ENCODE data around the gene OGA. TPM values are rescaled to one million over a fixed set of nuclear protein-coding genes. Genes with fewer than 3 reads are reported as not detected.

The OGA gene
- total and polyA plus RNA-seq, 9 of the 15 experiments (the other 6 are each of a cell fraction or from before 2014, with no cell fraction given) = 13.5 to 73.5 (median 59.5) TPM

- no peak for TF ChIP-seq GTF2B (IDR thresholded peaks at IDR 0.05; ENCODE audit: extremely low read depth, insufficient read length)
- no peak for TF ChIP-seq STAT5A (IDR thresholded peaks at IDR 0.05; ENCODE audit: borderline replicate concordance, low read length)
- no peak for TF ChIP-seq IRF2 (CRISPR knock-in tag; IDR thresholded peaks at IDR 0.05)
- TF ChIP-seq, protein P1, sequence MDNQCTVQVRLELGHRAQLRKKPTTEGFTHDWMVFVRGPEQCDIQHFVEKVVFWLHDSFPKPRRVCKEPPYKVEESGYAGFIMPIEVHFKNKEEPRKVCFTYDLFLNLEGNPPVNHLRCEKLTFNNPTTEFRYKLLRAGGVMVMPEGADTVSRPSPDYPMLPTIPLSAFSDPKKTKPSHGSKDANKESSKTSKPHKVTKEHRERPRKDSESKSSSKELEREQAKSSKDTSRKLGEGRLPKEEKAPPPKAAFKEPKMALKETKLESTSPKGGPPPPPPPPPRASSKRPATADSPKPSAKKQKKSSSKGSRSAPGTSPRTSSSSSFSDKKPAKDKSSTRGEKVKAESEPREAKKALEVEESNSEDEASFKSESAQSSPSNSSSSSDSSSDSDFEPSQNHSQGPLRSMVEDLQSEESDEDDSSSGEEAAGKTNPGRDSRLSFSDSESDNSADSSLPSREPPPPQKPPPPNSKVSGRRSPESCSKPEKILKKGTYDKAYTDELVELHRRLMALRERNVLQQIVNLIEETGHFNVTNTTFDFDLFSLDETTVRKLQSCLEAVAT (IDR thresholded peaks at IDR 0.05) = 0 out of 4 replicates have a peak, but pooled peaks of 1 of the 2 experiments have one; percentile 26
- TF ChIP-seq LARP7 (IDR thresholded peaks at IDR 0.05) = no peak
- no peak for TF ChIP-seq MEF2A (IDR thresholded peaks at IDR 0.05; ENCODE audit: control insufficient read depth, low read depth, low read length)
- TF ChIP-seq NFATC3 (IDR thresholded peaks at IDR 0.05) = no peak
- TF ChIP-seq, protein P2, sequence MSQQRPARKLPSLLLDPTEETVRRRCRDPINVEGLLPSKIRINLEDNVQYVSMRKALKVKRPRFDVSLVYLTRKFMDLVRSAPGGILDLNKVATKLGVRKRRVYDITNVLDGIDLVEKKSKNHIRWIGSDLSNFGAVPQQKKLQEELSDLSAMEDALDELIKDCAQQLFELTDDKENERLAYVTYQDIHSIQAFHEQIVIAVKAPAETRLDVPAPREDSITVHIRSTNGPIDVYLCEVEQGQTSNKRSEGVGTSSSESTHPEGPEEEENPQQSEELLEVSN (IDR thresholded peaks at IDR 0.05; ENCODE audit: borderline replicate concordance in 1 of 2, extremely low read depth in 1 of 2, insufficient read depth in 1 of 2, insufficient read length in 1 of 2, low read depth in 1 of 2, low read length in 1 of 2, poor library complexity in 1 of 2, severe bottlenecking in 1 of 2) = no peak
- TF ChIP-seq BRD4 (IDR thresholded peaks at IDR 0.05) = no peak
- no peak for TF ChIP-seq ZBTB17 (CRISPR knock-in tag; IDR thresholded peaks at IDR 0.05)
- no peak for TF ChIP-seq TCF7 (IDR thresholded peaks at IDR 0.05; ENCODE audit: borderline replicate concordance)
- TF ChIP-seq TAF15 (IDR thresholded peaks at IDR 0.05; ENCODE audit: low read depth, low read length) = no peak
- TF ChIP-seq, protein P3, sequence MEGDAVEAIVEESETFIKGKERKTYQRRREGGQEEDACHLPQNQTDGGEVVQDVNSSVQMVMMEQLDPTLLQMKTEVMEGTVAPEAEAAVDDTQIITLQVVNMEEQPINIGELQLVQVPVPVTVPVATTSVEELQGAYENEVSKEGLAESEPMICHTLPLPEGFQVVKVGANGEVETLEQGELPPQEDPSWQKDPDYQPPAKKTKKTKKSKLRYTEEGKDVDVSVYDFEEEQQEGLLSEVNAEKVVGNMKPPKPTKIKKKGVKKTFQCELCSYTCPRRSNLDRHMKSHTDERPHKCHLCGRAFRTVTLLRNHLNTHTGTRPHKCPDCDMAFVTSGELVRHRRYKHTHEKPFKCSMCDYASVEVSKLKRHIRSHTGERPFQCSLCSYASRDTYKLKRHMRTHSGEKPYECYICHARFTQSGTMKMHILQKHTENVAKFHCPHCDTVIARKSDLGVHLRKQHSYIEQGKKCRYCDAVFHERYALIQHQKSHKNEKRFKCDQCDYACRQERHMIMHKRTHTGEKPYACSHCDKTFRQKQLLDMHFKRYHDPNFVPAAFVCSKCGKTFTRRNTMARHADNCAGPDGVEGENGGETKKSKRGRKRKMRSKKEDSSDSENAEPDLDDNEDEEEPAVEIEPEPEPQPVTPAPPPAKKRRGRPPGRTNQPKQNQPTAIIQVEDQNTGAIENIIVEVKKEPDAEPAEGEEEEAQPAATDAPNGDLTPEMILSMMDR (IDR thresholded peaks at IDR 0.05 in 2 of 3, conservative IDR thresholded peaks at IDR 0.05 in 1 of 3; ENCODE audit: insufficient read depth in 2 of 3, low read depth in 1 of 3, low read length in 3 of 3) = no peak
- TF ChIP-seq ZNF282 (CRISPR knock-in tag; IDR thresholded peaks at IDR 0.05) = no peak
- TF ChIP-seq, protein P4, sequence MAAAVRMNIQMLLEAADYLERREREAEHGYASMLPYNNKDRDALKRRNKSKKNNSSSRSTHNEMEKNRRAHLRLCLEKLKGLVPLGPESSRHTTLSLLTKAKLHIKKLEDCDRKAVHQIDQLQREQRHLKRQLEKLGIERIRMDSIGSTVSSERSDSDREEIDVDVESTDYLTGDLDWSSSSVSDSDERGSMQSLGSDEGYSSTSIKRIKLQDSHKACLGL (CRISPR knock-in tag; IDR thresholded peaks at IDR 0.05; ENCODE audit: borderline replicate concordance, poor library complexity, severe bottlenecking) = no peak
- no peak for TF ChIP-seq PRMT5 (CRISPR knock-in tag; IDR thresholded peaks at IDR 0.05)
- TF ChIP-seq, protein P5, sequence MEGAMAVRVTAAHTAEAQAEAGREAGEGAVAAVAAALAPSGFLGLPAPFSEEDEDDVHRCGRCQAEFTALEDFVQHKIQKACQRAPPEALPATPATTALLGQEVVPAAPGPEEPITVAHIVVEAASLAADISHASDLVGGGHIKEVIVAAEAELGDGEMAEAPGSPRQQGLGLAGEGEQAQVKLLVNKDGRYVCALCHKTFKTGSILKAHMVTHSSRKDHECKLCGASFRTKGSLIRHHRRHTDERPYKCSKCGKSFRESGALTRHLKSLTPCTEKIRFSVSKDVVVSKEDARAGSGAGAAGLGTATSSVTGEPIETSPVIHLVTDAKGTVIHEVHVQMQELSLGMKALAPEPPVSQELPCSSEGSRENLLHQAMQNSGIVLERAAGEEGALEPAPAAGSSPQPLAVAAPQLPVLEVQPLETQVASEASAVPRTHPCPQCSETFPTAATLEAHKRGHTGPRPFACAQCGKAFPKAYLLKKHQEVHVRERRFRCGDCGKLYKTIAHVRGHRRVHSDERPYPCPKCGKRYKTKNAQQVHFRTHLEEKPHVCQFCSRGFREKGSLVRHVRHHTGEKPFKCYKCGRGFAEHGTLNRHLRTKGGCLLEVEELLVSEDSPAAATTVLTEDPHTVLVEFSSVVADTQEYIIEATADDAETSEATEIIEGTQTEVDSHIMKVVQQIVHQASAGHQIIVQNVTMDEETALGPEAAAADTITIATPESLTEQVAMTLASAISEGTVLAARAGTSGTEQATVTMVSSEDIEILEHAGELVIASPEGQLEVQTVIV (CRISPR knock-in tag; IDR thresholded peaks at IDR 0.05; ENCODE audit: borderline replicate concordance) = no peak
- TF ChIP-seq FOXP1 (CRISPR knock-in tag; IDR thresholded peaks at IDR 0.05) = no peak
Observed at GRCh38 chr10:101782811-101783735, 35.2 kb downstream of the OGA start, which contains the start of gene NPM3 (continued).

Measured in K562 (cell line).